ENCODE data around the gene ABCC10. TPM values are rescaled to one million over a fixed set of nuclear protein-coding genes. Genes with fewer than 3 reads are reported as not detected.
A peak's percentile ranks its signal among the peaks of the same experiment; 100 is the strongest.
"Not testable (repeated sequence)": the region's sequence is repeated elsewhere in the genome, so short reads cannot be mapped to it uniquely, and the experiment has no call there.

The ABCC10 gene
- total RNA-seq, 1 experiment from 2014 or later = 31.8 TPM

DNA sequence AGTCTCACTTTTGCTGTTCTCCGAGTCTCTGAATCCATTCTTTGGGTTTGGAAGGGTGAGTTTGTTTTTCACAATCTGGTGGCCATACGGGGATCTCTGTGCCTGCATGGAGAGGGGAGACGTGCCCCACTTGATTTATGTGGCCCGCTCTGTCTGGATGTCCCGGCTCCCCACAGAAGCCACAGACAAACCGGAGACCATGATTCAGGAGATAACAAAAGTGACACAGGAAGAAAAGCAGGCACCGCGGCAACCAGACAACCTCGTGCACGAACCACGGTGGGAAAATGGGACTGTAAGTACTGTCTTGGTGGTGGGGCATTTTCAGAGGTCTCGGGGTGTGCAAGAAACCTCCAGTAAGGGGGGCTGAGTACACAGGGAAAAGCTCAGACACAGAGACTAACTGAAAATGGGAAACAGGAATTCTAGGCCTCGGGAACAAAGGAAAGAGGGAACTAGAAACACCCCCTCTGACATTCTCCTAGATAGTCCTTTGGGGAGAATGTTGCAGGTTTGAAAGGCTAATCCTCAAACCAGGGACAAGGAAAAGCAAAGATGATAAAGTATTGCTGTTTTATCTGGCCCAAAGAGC is 35.8 kb upstream of the ABCC10 start:
- no peak overlapping the region for H3K4ac ChIP-seq (ENCODE audit: low read depth, low read length)
- H2BK15ac ChIP-seq (ENCODE audit: low read depth, low read length) = no peak overlapping the region
- H3K79me2 ChIP-seq (ENCODE audit: insufficient read depth, low read length) = no peaks in the 10 kb centered on the region
- no peaks in the 10 kb centered on the region for H3K27me3 ChIP-seq (ENCODE audit: insufficient read depth, low read length)
- H4K5ac ChIP-seq (ENCODE audit: insufficient read length, low read depth, low read length) = no peak overlapping the region
- Mint-ChIP-seq H3K27ac (peak overlapping the region in 2 of 3 experiments; percentile 46 to 75; a peak in 2 of 7 replicates), H3K27me3 (ENCODE audit: low read depth) (peaks cover 6% of the 10 kb centered on the region), H3K4me3 (no peak overlapping the region), H3K9me3 (no peaks in the 10 kb centered on the region), H3K4me1 (peaks cover 14 to 36% of the 10 kb centered on the region in 2 experiments), H3K36me3 (ENCODE audit: insufficient read depth in 1 of 3, low read depth in 3 of 3) (no peaks in the 10 kb centered on the region)
- TF ChIP-seq, protein P1, sequence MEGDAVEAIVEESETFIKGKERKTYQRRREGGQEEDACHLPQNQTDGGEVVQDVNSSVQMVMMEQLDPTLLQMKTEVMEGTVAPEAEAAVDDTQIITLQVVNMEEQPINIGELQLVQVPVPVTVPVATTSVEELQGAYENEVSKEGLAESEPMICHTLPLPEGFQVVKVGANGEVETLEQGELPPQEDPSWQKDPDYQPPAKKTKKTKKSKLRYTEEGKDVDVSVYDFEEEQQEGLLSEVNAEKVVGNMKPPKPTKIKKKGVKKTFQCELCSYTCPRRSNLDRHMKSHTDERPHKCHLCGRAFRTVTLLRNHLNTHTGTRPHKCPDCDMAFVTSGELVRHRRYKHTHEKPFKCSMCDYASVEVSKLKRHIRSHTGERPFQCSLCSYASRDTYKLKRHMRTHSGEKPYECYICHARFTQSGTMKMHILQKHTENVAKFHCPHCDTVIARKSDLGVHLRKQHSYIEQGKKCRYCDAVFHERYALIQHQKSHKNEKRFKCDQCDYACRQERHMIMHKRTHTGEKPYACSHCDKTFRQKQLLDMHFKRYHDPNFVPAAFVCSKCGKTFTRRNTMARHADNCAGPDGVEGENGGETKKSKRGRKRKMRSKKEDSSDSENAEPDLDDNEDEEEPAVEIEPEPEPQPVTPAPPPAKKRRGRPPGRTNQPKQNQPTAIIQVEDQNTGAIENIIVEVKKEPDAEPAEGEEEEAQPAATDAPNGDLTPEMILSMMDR (conservative IDR thresholded peaks at IDR 0.05) = no peak
- no peak overlapping the region for H2AFZ ChIP-seq (ENCODE audit: low read length)
- no peak overlapping the region for H3K4me2 ChIP-seq (ENCODE audit: insufficient read depth, insufficient read length, low read length)
- H2BK5ac ChIP-seq (ENCODE audit: insufficient read length, low read length) = no peak overlapping the region
- no peak overlapping the region for H2BK120ac ChIP-seq (ENCODE audit: low read depth, low read length, poor library complexity, severe bottlenecking)
- no CpG with 5 or more reads among the region's 13 CpGs for WGBS (ENCODE audit: extremely low coverage, insufficient read length, low lambda C conversion rate)
- no peak for DNase-seq
- no peak overlapping the region for H2BK12ac ChIP-seq (ENCODE audit: insufficient read length, low read depth, low read length)
- peaks cover 3% of the 10 kb centered on the region; the same call in 1 of the 2 replicates for H3K4me1 ChIP-seq (ENCODE audit: insufficient read depth, low read length)
- H3K23ac ChIP-seq (ENCODE audit: insufficient read length, low read depth, low read length) = no peak overlapping the region
- H4K20me1 ChIP-seq (ENCODE audit: control insufficient read depth, insufficient read depth, insufficient read length) = no peaks in the 10 kb centered on the region
- H2BK20ac ChIP-seq (ENCODE audit: low read depth, low read length, poor library complexity, severe bottlenecking) = no peak overlapping the region
- H4K91ac ChIP-seq (ENCODE audit: insufficient read length, low read depth, low read length) = no peak overlapping the region
- H2AK5ac ChIP-seq (ENCODE audit: insufficient read length, low read length) = no peak overlapping the region
- no peak overlapping the region for H4K8ac ChIP-seq (replicated peaks; ENCODE audit: insufficient read length, low read depth, low read length)
- no peak overlapping the region for H3K56ac ChIP-seq (ENCODE audit: insufficient read length, low read depth, low read length)
- no peaks in the 10 kb centered on the region for H3K9me3 ChIP-seq (ENCODE audit: control insufficient read depth, low read depth, low read length)
- no peaks in the 10 kb centered on the region for H3K79me1 ChIP-seq (ENCODE audit: insufficient read depth, low read depth, low read length, poor library complexity, severe bottlenecking)
- no peak overlapping the region for H3K18ac ChIP-seq (ENCODE audit: insufficient read length, low read depth, low read length)
- no peak overlapping the region for H3K27ac ChIP-seq (ENCODE audit: insufficient read length, low read depth, low read length)
- H3K9ac ChIP-seq (ENCODE audit: extremely low read depth, insufficient read length, low read length) = no peak overlapping the region
- no peaks in the 10 kb centered on the region for H3K23me2 ChIP-seq (ENCODE audit: insufficient read length, low read depth, low read length, poor library complexity, severe bottlenecking)
- no peak overlapping the region for H3T11ph ChIP-seq (ENCODE audit: low read length)
- H3K14ac ChIP-seq (ENCODE audit: insufficient read depth, low read length) = no peak overlapping the region

DNA sequence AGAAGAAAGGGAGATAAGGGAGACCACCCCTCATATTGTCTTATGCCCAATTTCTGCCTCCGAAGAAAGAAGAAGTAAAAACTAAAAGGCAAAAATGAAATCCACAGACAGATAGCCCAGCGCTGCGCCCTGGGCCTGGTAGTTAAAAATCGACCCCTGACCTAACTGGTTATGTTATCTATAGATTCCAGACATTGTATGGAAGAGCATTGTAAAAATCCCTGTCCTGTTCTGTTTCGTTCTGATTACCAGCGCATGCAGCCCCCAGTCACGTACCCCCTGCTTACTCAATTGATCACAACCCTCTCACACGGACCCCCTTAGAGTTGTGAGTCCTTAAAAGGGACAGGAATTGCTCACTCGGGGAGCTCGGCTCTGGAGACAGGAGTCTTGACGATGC is 34.2 kb upstream of the ABCC10 start:
- not testable (repeated sequence) for H3K27me3 Mint-ChIP-seq (ENCODE audit: low read depth)

More for the DNA sequence above, 34.2 kb upstream of the ABCC10 start:
- peak overlapping the region; percentile 22 for H2AFZ ChIP-seq (ENCODE audit: low read length)
- not testable (repeated sequence) for H3K14ac ChIP-seq (ENCODE audit: insufficient read depth, low read length); H4K8ac ChIP-seq (replicated peaks; ENCODE audit: insufficient read length, low read depth, low read length); H2AK5ac ChIP-seq (ENCODE audit: insufficient read length, low read length); H3K36me3 Mint-ChIP-seq (ENCODE audit: insufficient read depth in 1 of 3, low read depth in 3 of 3); H3K79me2 ChIP-seq (ENCODE audit: insufficient read depth, low read length); H3K4me3 Mint-ChIP-seq; H3K4me1 ChIP-seq (ENCODE audit: insufficient read depth, low read length); H3K18ac ChIP-seq (ENCODE audit: insufficient read length, low read depth, low read length); H4K5ac ChIP-seq (ENCODE audit: insufficient read length, low read depth, low read length); H3K56ac ChIP-seq (ENCODE audit: insufficient read length, low read depth, low read length); H3T11ph ChIP-seq (ENCODE audit: low read length); DNase-seq; H3K27ac ChIP-seq (ENCODE audit: insufficient read length, low read depth, low read length); H3K9ac ChIP-seq (ENCODE audit: extremely low read depth, insufficient read length, low read length); H2BK120ac ChIP-seq (ENCODE audit: low read depth, low read length, poor library complexity, severe bottlenecking); H3K27me3 ChIP-seq (ENCODE audit: insufficient read depth, low read length); H2BK20ac ChIP-seq (ENCODE audit: low read depth, low read length, poor library complexity, severe bottlenecking); H3K9me3 Mint-ChIP-seq; H3K9me3 ChIP-seq (ENCODE audit: control insufficient read depth, low read depth, low read length); H3K4me2 ChIP-seq (ENCODE audit: insufficient read depth, insufficient read length, low read length); H3K23ac ChIP-seq (ENCODE audit: insufficient read length, low read depth, low read length); H2BK5ac ChIP-seq (ENCODE audit: insufficient read length, low read length); H4K20me1 ChIP-seq (ENCODE audit: control insufficient read depth, insufficient read depth, insufficient read length); H3K79me1 ChIP-seq (ENCODE audit: insufficient read depth, low read depth, low read length, poor library complexity, severe bottlenecking); H4K91ac ChIP-seq (ENCODE audit: insufficient read length, low read depth, low read length); H2BK15ac ChIP-seq (ENCODE audit: low read depth, low read length); H3K4ac ChIP-seq (ENCODE audit: low read depth, low read length); H3K23me2 ChIP-seq (ENCODE audit: insufficient read length, low read depth, low read length, poor library complexity, severe bottlenecking); H2BK12ac ChIP-seq (ENCODE audit: insufficient read length, low read depth, low read length)
- WGBS (ENCODE audit: extremely low coverage, insufficient read length, low lambda C conversion rate) = no CpG with 5 or more reads among the region's 11 CpGs
- H3K4me1 Mint-ChIP-seq = peaks cover 18 to 40% of the 10 kb centered on the region in 2 experiments
- peak overlapping the region in 1 of 3 experiments; percentile 47; a peak in 1 of 7 replicates for H3K27ac Mint-ChIP-seq
